ENCODE data around the gene BNIP5.

The BNIP5 gene

GRCh38 chr6:36336779-36337241, at the start of gene BNIP5:
TSS of gene BNIP5 (minus strand) at chr6:36336888. CDS start at chr6:36330690, 6,198 bp downstream.
- DNase-seq (ENCODE audit: low spot score in 2 of 2) (peak in 1 of 2 donors; percentile 33), ATAC-seq (ENCODE audit: low read depth) (peak; percentile 81)
- Mint-ChIP-seq H3K4me1 (peaks cover 17% of the 10 kb centered on the region), H3K27me3 (peaks cover 18% of the 10 kb centered on the region), H3K9me3 (no peaks in the 10 kb centered on the region), H3K36me3 (no peaks in the 10 kb centered on the region), H3K27ac (peak within 1 kb of the TSS; percentile 62), H3K4me3 (peak within 1 kb of the TSS; percentile 37)

GRCh38 chr6:36384095-36384494, 47.4 kb upstream of the BNIP5 start:
- H3K27ac Mint-ChIP-seq: no peak overlapping the region
- H3K36me3 Mint-ChIP-seq: no peaks in the 10 kb centered on the region
- no peak for ATAC-seq (ENCODE audit: low read depth)
- no peak overlapping the region for H3K4me3 Mint-ChIP-seq
- peaks cover 20% of the 10 kb centered on the region for H3K4me1 Mint-ChIP-seq
- peaks cover 11% of the 10 kb centered on the region for H3K27me3 Mint-ChIP-seq
- H3K9me3 Mint-ChIP-seq: no peaks in the 10 kb centered on the region
- DNase-seq (ENCODE audit: low spot score in 2 of 2): no peak

- Mint-ChIP-seq H3K9me3 (no peaks in the 10 kb centered on the region), H3K36me3 (no peaks in the 10 kb centered on the region), H3K4me3 (no peak overlapping the region), H3K4me1 (peaks cover 23% of the 10 kb centered on the region), H3K27me3 (peaks cover 11% of the 10 kb centered on the region), H3K27ac (peak overlapping the region; percentile 56)
- ATAC-seq (ENCODE audit: low read depth): no peak
- DNase-seq (ENCODE audit: low spot score in 2 of 2): no peak
Observed at GRCh38 chr6:36383606-36384005, 46.9 kb upstream of the BNIP5 start.

- no peaks in the 10 kb centered on the region for H3K36me3 Mint-ChIP-seq
- peaks cover 6% of the 10 kb centered on the region for H3K27me3 Mint-ChIP-seq
- peak overlapping the region; percentile 37 for H3K4me3 Mint-ChIP-seq
- H3K27ac Mint-ChIP-seq: peak overlapping the region; percentile 56
- no peaks in the 10 kb centered on the region for H3K9me3 Mint-ChIP-seq
- peaks cover 21% of the 10 kb centered on the region for H3K4me1 Mint-ChIP-seq
- DNase-seq (ENCODE audit: low spot score in 2 of 2) (no peak), ATAC-seq (ENCODE audit: low read depth) (no peak)
Observed at GRCh38 chr6:36382976-36383375, 46.3 kb upstream of the BNIP5 start.

- ATAC-seq (ENCODE audit: low read depth) (no peak), DNase-seq (ENCODE audit: low spot score in 2 of 2) (no peak)
- Mint-ChIP-seq H3K36me3 (no peaks in the 10 kb centered on the region), H3K27ac (no peak overlapping the region), H3K27me3 (peaks cover 3% of the 10 kb centered on the region), H3K9me3 (no peaks in the 10 kb centered on the region), H3K4me3 (no peak overlapping the region), H3K4me1 (peaks cover 17% of the 10 kb centered on the region)
Observed at GRCh38 chr6:36381502-36382389, 45.1 kb upstream of the BNIP5 start.

- Mint-ChIP-seq H3K4me3 (no peak overlapping the region), H3K27me3 (no peaks in the 10 kb centered on the region), H3K27ac (no peak overlapping the region), H3K9me3 (no peaks in the 10 kb centered on the region), H3K4me1 (peaks cover 11% of the 10 kb centered on the region), H3K36me3 (no peaks in the 10 kb centered on the region)
- ATAC-seq (ENCODE audit: low read depth) (no peak), DNase-seq (ENCODE audit: low spot score in 2 of 2) (no peak)
Observed at GRCh38 chr6:36380166-36380565, 43.5 kb upstream of the BNIP5 start.

- H3K4me1 Mint-ChIP-seq: peaks cover 11% of the 10 kb centered on the region
- no peaks in the 10 kb centered on the region for H3K27me3 Mint-ChIP-seq
- H3K9me3 Mint-ChIP-seq: no peaks in the 10 kb centered on the region
- no peak overlapping the region for H3K4me3 Mint-ChIP-seq
- H3K27ac Mint-ChIP-seq: peak overlapping the region; percentile 22
- no peak for ATAC-seq (ENCODE audit: low read depth)
- H3K36me3 Mint-ChIP-seq: no peaks in the 10 kb centered on the region
- no peak for DNase-seq (ENCODE audit: low spot score in 2 of 2)
Observed at GRCh38 chr6:36378936-36379335, 42.2 kb upstream of the BNIP5 start.

- peak overlapping the region; percentile 43 for H3K4me3 Mint-ChIP-seq
- ATAC-seq (ENCODE audit: low read depth) (no peak), DNase-seq (ENCODE audit: low spot score in 2 of 2) (no peak)
- peaks cover 11% of the 10 kb centered on the region for H3K4me1 Mint-ChIP-seq
- no peaks in the 10 kb centered on the region for H3K36me3 Mint-ChIP-seq
- peak overlapping the region; percentile 22 for H3K27ac Mint-ChIP-seq
- H3K27me3 Mint-ChIP-seq: no peaks in the 10 kb centered on the region
- no peaks in the 10 kb centered on the region for H3K9me3 Mint-ChIP-seq
Observed at GRCh38 chr6:36378243-36378920, 41.7 kb upstream of the BNIP5 start.

- no peak for DNase-seq (ENCODE audit: low spot score in 2 of 2)
- no peak for ATAC-seq (ENCODE audit: low read depth)
- H3K27me3 Mint-ChIP-seq: no peaks in the 10 kb centered on the region
- H3K27ac Mint-ChIP-seq: no peak overlapping the region
- H3K36me3 Mint-ChIP-seq: no peaks in the 10 kb centered on the region
- no peak overlapping the region for H3K4me3 Mint-ChIP-seq
- H3K9me3 Mint-ChIP-seq: no peaks in the 10 kb centered on the region
- H3K4me1 Mint-ChIP-seq: peaks cover 8% of the 10 kb centered on the region
Observed at GRCh38 chr6:36377594-36377993, 40.9 kb upstream of the BNIP5 start.

- no peak overlapping the region for H3K27ac Mint-ChIP-seq
- no peak for ATAC-seq (ENCODE audit: low read depth)
- no peaks in the 10 kb centered on the region for H3K9me3 Mint-ChIP-seq
- DNase-seq (ENCODE audit: low spot score in 2 of 2): no peak
- H3K27me3 Mint-ChIP-seq: peaks cover 3% of the 10 kb centered on the region
- H3K36me3 Mint-ChIP-seq: no peaks in the 10 kb centered on the region
- peaks cover 5% of the 10 kb centered on the region for H3K4me1 Mint-ChIP-seq
- H3K4me3 Mint-ChIP-seq: no peak overlapping the region
Observed at GRCh38 chr6:36376742-36377141, 40.1 kb upstream of the BNIP5 start.

- Mint-ChIP-seq H3K9me3 (no peaks in the 10 kb centered on the region), H3K27ac (no peak overlapping the region), H3K4me1 (peaks cover 5% of the 10 kb centered on the region), H3K27me3 (peaks cover 3% of the 10 kb centered on the region), H3K4me3 (no peak overlapping the region), H3K36me3 (no peaks in the 10 kb centered on the region)
- ATAC-seq (ENCODE audit: low read depth) (no peak), DNase-seq (ENCODE audit: low spot score in 2 of 2) (no peak)
Observed at GRCh38 chr6:36376183-36376582, 39.5 kb upstream of the BNIP5 start.

GRCh38 chr6:36375644-36376155, 39.0 kb upstream of the BNIP5 start:
- Mint-ChIP-seq H3K4me1 (peaks cover 5% of the 10 kb centered on the region), H3K9me3 (no peaks in the 10 kb centered on the region), H3K36me3 (no peaks in the 10 kb centered on the region), H3K27me3 (peaks cover 3% of the 10 kb centered on the region), H3K4me3 (no peak overlapping the region), H3K27ac (no peak overlapping the region)
- DNase-seq (ENCODE audit: low spot score in 2 of 2): no peak
- no peak for ATAC-seq (ENCODE audit: low read depth)

GRCh38 chr6:36374972-36375371, 38.3 kb upstream of the BNIP5 start:
- Mint-ChIP-seq H3K4me1 (peaks cover 5% of the 10 kb centered on the region), H3K27ac (no peak overlapping the region), H3K9me3 (no peaks in the 10 kb centered on the region)

GRCh38 chr6:36374194-36374593, 37.5 kb upstream of the BNIP5 start:
- Mint-ChIP-seq H3K36me3 (no peaks in the 10 kb centered on the region), H3K27me3 (peaks cover 3% of the 10 kb centered on the region), H3K9me3 (no peaks in the 10 kb centered on the region), H3K27ac (no peak overlapping the region), H3K4me3 (no peak overlapping the region), H3K4me1 (peaks cover 5% of the 10 kb centered on the region)
- no peak for ATAC-seq (ENCODE audit: low read depth)
- DNase-seq (ENCODE audit: low spot score in 2 of 2): no peak

More at GRCh38 chr6:36374972-36375371, 38.3 kb upstream of the BNIP5 start:
- H3K27me3 Mint-ChIP-seq: peaks cover 3% of the 10 kb centered on the region
- ATAC-seq (ENCODE audit: low read depth): no peak
- DNase-seq (ENCODE audit: low spot score in 2 of 2): no peak
- H3K36me3 Mint-ChIP-seq: no peaks in the 10 kb centered on the region
- H3K4me3 Mint-ChIP-seq: no peak overlapping the region
